GM18505 (cell line): ENCODE data around the gene CYP4F22.
"Not testable (repeated sequence)": the region's sequence is repeated elsewhere in the genome, so short reads cannot be mapped to it uniquely, and the experiment has no call there.

Experiments
- ATAC-seq: cut with Tn5 transposase; IDR thresholded peaks from one replicate; pipeline ENCODE4 v1.9.1; 2021; ENCODE audit not compliant: unreplicated experiment
- POLR2A ChIP-seq: IDR thresholded peaks from 4 replicates; pipeline ENCODE4 v1.6.1; 2011; ENCODE audit warnings: borderline replicate concordance; ENCODE audit not compliant: insufficient read depth, insufficient read length; ENCODE audit errors: extremely low read depth

Gene CYP4F22

GRCh38 chr19:15508035-15508710 is at the start of gene CYP4F22:
TSS of gene CYP4F22 (plus strand) at chr19:15508525. CDS start at chr19:15525337, 16,812 bp downstream.
- no peak for ATAC-seq
- no peak for TF ChIP-seq POLR2A

GRCh38 chr19:15461694-15462093 is 46.6 kb upstream of the CYP4F22 start:
- ATAC-seq = no peak
- TF ChIP-seq POLR2A = no peak

GRCh38 chr19:15463861-15464371 is 44.4 kb upstream of the CYP4F22 start:
- TF ChIP-seq POLR2A = peak; percentile 79
- ATAC-seq = no peak

GRCh38 chr19:15464394-15465385 is 43.6 kb upstream of the CYP4F22 start, which contains the start of gene RASAL3:
TSS of gene RASAL3 (minus strand) at chr19:15464544. CDS start at chr19:15464358, 186 bp downstream.
- ATAC-seq = no peak
- peak; percentile 10 for TF ChIP-seq POLR2A

GRCh38 chr19:15466851-15467733 is 41.2 kb upstream of the CYP4F22 start:
- ATAC-seq = peak; percentile 45
- TF ChIP-seq POLR2A = no peak

- no peak for TF ChIP-seq POLR2A
- no peak for ATAC-seq
Measured at GRCh38 chr19:15467734-15468214, 40.6 kb upstream of the CYP4F22 start.

- no peak for ATAC-seq
- no peak for TF ChIP-seq POLR2A
Measured at GRCh38 chr19:15468675-15469512, 39.4 kb upstream of the CYP4F22 start.

GRCh38 chr19:15469513-15470297 is 38.6 kb upstream of the CYP4F22 start:
- TF ChIP-seq POLR2A = no peak
- ATAC-seq = no peak

- no peak for ATAC-seq
- TF ChIP-seq POLR2A = no peak
Measured at GRCh38 chr19:15471639-15472101, 36.7 kb upstream of the CYP4F22 start.

- not testable (repeated sequence) for ATAC-seq
Measured at GRCh38 chr19:15473821-15474220, 34.5 kb upstream of the CYP4F22 start.

- no peak for ATAC-seq
- TF ChIP-seq POLR2A = no peak
Measured at GRCh38 chr19:15475169-15475568, 33.2 kb upstream of the CYP4F22 start.
